Activated CD8-positive, alpha-beta memory T cell treated with anti-CD3 and anti-CD28 coated beads, Interleukin-2, amount 10 ng/mL, durations not matched to agents 7 days and 5 days (primary cell): Measurements from ENCODE around the gene MPPED2. TPM values are rescaled to one million over a fixed set of nuclear protein-coding genes. Genes with fewer than 3 reads are reported as not detected.

Experiments
- ATAC-seq: fragments of 150-1000 bp; cut with Tn5 transposase; one replicate; pipeline ENCODE4 v1.10.0; 2021; ENCODE audit warnings: moderate library complexity
- CTCF ChIA-PET: fragments of 350-600 bp; sonication (Branson Sonifier 250); formaldehyde crosslinking; loops from one replicate; lab custom pipeline; 2021; ENCODE audit warnings: antibody characterized with exemption; lab: Charles Lee
- DNase-seq: peaks from one replicate; pipeline ENCODE4 v3.0.0-alpha.2; 2020
- H3K27ac Mint-ChIP-seq: one replicate; pipeline ENCODE4 v1.8.0; 2021; ENCODE audit warnings: mild to moderate bottlenecking, mixed read lengths
- H3K27me3 Mint-ChIP-seq: one replicate; pipeline ENCODE4 v1.8.0; 2021; ENCODE audit warnings: mixed read lengths
- H3K36me3 Mint-ChIP-seq: one replicate; pipeline ENCODE4 v1.8.0; 2021; ENCODE audit warnings: mild to moderate bottlenecking, mixed read lengths
- H3K4me1 Mint-ChIP-seq: one replicate; pipeline ENCODE4 v1.8.0; 2021; ENCODE audit warnings: mixed read lengths
- H3K4me3 Mint-ChIP-seq: one replicate; pipeline ENCODE4 v1.8.0; 2021; ENCODE audit warnings: mild to moderate bottlenecking, moderate library complexity, mixed read lengths
- H3K9me3 Mint-ChIP-seq: one replicate; pipeline ENCODE4 v1.8.0; 2022; ENCODE audit warnings: low read depth, mixed read lengths
- total RNA-seq, 2 experiments: library from RNA; stranded (reverse); gene quantifications; one replicate each; pipeline ENCODE4 v1.2.3, GENCODE V29; 2021

The MPPED2 gene
- total RNA-seq, 2 experiments from 2014 or later = not detected

GRCh38 chr11:30436801-30437200 lies 149.4 kb downstream of the MPPED2 start:
- Mint-ChIP-seq H3K27me3 (peaks cover 2% of the 10 kb centered on the region), H3K36me3 (no peaks in the 10 kb centered on the region), H3K27ac (no peak overlapping the region), H3K4me1 (no peaks in the 10 kb centered on the region), H3K9me3 (no peaks in the 10 kb centered on the region), H3K4me3 (no peak overlapping the region)
- CTCF ChIA-PET = no interaction called here
- DNase-seq = no peak
- no peak for ATAC-seq

GRCh38 chr11:30435488-30435887 lies 150.7 kb downstream of the MPPED2 start:
- ATAC-seq (no peak), DNase-seq (no peak)
- H3K27ac Mint-ChIP-seq = no peak overlapping the region
- H3K9me3 Mint-ChIP-seq = no peaks in the 10 kb centered on the region
- peaks cover 2% of the 10 kb centered on the region for H3K27me3 Mint-ChIP-seq
- CTCF ChIA-PET = no interaction called here
- no peaks in the 10 kb centered on the region for H3K4me1 Mint-ChIP-seq
- H3K4me3 Mint-ChIP-seq = no peak overlapping the region
- H3K36me3 Mint-ChIP-seq = no peaks in the 10 kb centered on the region

DNA sequence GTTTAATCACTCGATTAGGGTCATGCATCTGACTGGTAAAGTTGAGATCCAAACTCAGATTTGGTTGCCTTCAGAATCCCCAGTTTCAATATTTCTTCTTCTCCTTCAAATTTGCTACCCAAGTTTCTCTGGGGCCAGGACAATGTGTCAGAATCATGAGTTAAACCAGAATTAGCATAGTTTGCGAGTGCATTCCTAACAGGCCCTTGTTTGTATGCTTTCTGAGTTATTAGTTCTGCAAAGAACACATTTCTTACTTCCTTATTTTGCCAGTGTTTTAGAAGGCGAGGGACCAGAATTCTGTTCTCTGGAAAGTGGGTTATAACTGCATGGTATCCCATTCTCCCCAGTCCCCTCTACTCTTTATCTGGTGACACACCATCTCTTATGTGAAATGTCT lies 151.3 kb downstream of the MPPED2 start:
- no peak overlapping the region for H3K27ac Mint-ChIP-seq
- H3K4me3 Mint-ChIP-seq = no peak overlapping the region
- H3K36me3 Mint-ChIP-seq = no peaks in the 10 kb centered on the region
- ATAC-seq (no peak), DNase-seq (no peak)
- no peaks in the 10 kb centered on the region for H3K4me1 Mint-ChIP-seq
- no peaks in the 10 kb centered on the region for H3K9me3 Mint-ChIP-seq
- CTCF ChIA-PET = no interaction called here
- H3K27me3 Mint-ChIP-seq = peaks cover 2% of the 10 kb centered on the region

GRCh38 chr11:30433831-30434230 lies 152.3 kb downstream of the MPPED2 start:
- Mint-ChIP-seq H3K4me3 (no peak overlapping the region), H3K36me3 (no peaks in the 10 kb centered on the region), H3K27ac (no peak overlapping the region), H3K9me3 (no peaks in the 10 kb centered on the region), H3K27me3 (peaks cover 3% of the 10 kb centered on the region), H3K4me1 (no peaks in the 10 kb centered on the region)
- ATAC-seq (no peak), DNase-seq (no peak)
- CTCF ChIA-PET = no interaction called here

DNA sequence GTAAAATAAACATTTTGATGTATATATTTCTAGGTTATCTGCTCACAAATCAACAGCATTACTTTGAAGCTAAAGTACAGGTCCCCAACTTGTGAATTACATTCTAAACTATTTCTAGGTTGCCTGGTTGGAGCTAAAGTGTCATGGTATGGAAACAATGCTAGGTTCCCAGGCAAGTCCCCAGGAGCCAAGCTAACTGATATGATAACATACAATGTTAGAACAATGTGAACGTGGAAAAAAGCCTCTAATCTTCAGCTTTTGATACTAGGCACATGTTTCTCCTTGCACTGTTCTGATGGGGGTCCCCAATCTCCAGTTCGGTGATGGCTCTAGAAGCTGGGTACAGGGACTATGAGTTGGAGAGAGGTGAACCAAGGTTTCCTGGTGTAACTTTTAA lies 153.4 kb downstream of the MPPED2 start:
- Mint-ChIP-seq H3K4me1 (no peaks in the 10 kb centered on the region), H3K4me3 (no peak overlapping the region), H3K9me3 (no peaks in the 10 kb centered on the region), H3K27ac (no peak overlapping the region), H3K36me3 (no peaks in the 10 kb centered on the region), H3K27me3 (peaks cover 3% of the 10 kb centered on the region)
- ATAC-seq = no peak
- no peak for DNase-seq
- CTCF ChIA-PET = no interaction called here

DNA sequence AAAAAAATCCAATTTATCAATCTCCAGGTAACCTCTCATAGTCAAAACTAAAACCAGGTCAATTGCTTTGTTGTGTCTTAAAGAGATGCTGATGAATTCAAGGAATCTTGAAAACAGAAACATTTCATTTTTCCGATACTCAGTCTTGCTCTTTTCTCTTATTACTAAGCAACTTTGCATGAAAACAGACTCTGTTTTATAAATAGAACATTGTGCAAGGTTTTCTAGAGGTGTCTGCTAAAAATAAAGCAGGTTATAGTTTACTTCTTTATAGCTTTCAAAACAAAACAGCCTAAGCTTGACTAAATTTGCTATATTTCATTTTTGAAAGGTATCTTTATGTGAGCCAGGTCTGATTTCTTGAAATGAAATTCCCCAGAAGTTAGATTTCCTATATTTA lies 154.0 kb downstream of the MPPED2 start:
- Mint-ChIP-seq H3K27me3 (peaks cover 3% of the 10 kb centered on the region), H3K36me3 (no peaks in the 10 kb centered on the region), H3K4me1 (no peaks in the 10 kb centered on the region), H3K27ac (no peak overlapping the region), H3K4me3 (no peak overlapping the region), H3K9me3 (no peaks in the 10 kb centered on the region)
- no peak for DNase-seq
- ATAC-seq = no peak
- CTCF ChIA-PET = no interaction called here

DNA sequence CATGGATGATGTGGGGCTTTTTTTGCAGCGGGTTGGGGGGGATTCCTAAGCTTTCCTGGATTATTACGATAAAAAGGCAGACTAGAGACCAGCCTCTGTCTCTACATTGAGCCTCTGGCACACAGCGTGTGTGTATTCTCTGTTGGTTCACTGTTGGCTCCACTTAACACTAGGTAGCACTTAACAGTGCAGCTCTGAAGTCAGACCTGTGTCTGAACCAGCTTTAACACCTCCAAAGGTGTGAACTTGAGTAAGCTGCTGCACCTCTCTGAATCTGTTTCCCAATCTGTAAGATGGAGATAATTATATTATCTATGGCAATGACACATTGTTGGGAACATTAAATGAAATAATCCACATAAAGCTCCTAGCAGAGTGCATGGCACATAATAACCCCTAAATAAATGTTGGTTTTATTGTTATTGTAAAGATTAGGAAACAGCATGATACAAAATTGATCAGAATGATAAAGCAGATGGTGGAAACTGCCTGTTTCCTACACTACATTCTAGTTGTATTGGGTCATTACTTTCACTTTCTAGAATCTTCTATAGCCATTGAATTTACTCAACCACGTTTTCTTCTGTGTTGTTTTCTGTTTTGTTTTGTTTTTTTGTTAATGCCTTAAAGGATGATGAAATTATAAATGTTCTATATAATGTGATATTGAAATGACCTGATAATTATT lies 154.9 kb downstream of the MPPED2 start:
- CTCF ChIA-PET = no interaction called here

GRCh38 chr11:30429550-30429949 lies 156.6 kb downstream of the MPPED2 start:
- Mint-ChIP-seq H3K4me3 (no peak overlapping the region), H3K27me3 (peaks cover 3% of the 10 kb centered on the region), H3K9me3 (no peaks in the 10 kb centered on the region), H3K4me1 (no peaks in the 10 kb centered on the region), H3K36me3 (no peaks in the 10 kb centered on the region), H3K27ac (no peak overlapping the region)
- CTCF ChIA-PET = no interaction called here
- no peak for DNase-seq
- ATAC-seq = no peak

More for the DNA sequence above, 154.9 kb downstream of the MPPED2 start:
- Mint-ChIP-seq H3K27me3 (peaks cover 3% of the 10 kb centered on the region), H3K4me1 (no peaks in the 10 kb centered on the region), H3K9me3 (no peaks in the 10 kb centered on the region), H3K27ac (no peak overlapping the region), H3K36me3 (no peaks in the 10 kb centered on the region), H3K4me3 (no peak overlapping the region)
- ATAC-seq (no peak), DNase-seq (no peak)

DNA sequence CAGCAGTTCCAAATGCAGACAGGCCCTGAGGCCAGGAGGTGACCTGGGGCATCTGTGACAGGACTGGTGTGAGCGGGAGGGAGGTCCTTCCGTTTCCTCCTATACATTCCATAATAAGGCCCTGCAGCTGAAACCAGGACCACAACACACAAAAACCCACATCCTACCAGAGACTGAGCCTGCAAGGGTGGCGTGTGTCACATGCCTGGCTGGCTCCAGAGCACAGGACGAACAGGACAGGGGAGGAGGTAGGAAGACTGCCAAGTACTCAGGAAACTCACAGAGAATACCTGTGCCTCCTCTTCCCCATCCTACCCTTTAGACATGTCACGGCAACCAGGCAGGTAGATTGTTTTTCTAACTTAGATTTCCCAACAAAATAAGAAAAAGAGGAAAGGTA lies 159.4 kb downstream of the MPPED2 start:
- Mint-ChIP-seq H3K36me3 (no peaks in the 10 kb centered on the region), H3K27ac (no peak overlapping the region), H3K4me1 (no peaks in the 10 kb centered on the region), H3K27me3 (peaks cover 3% of the 10 kb centered on the region), H3K4me3 (no peak overlapping the region), H3K9me3 (no peaks in the 10 kb centered on the region)
- CTCF ChIA-PET = no interaction called here
- ATAC-seq (no peak), DNase-seq (no peak)

- no peaks in the 10 kb centered on the region for H3K36me3 Mint-ChIP-seq
- ATAC-seq = no peak
- CTCF ChIA-PET = no interaction called here
Observed at GRCh38 chr11:30424844-30425243, 161.3 kb downstream of the MPPED2 start.

DNA sequence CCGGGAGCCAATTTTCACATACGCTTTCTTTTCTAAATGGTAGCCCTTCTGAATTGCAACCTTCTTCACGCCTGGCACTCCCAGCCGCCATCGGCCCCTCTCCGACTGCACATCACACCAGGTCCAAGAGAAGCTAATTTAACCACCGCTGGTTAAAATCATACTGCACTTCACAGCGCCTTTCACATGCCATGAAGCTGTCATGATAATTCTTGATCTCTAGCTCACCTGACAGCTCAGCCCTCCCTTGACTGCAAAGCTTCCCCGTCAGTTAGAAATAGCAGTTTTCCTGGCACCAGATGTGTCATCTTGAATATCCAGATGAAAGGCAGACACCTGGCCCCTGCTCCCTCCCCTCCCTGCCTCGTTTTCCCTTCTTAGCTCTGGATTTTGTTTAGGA lies 161.8 kb downstream of the MPPED2 start:
- CTCF ChIA-PET = no interaction called here
- no peaks in the 10 kb centered on the region for H3K36me3 Mint-ChIP-seq
- H3K4me1 Mint-ChIP-seq = no peaks in the 10 kb centered on the region
- no peaks in the 10 kb centered on the region for H3K9me3 Mint-ChIP-seq
- ATAC-seq (no peak), DNase-seq (no peak)
- no peak overlapping the region for H3K4me3 Mint-ChIP-seq
- peaks cover 9% of the 10 kb centered on the region for H3K27me3 Mint-ChIP-seq
- H3K27ac Mint-ChIP-seq = no peak overlapping the region

More at GRCh38 chr11:30424844-30425243, 161.3 kb downstream of the MPPED2 start:
- no peak overlapping the region for H3K27ac Mint-ChIP-seq
- H3K4me1 Mint-ChIP-seq = no peaks in the 10 kb centered on the region
- DNase-seq = no peak
- H3K9me3 Mint-ChIP-seq = no peaks in the 10 kb centered on the region
- H3K4me3 Mint-ChIP-seq = no peak overlapping the region
- peaks cover 5% of the 10 kb centered on the region for H3K27me3 Mint-ChIP-seq

DNA sequence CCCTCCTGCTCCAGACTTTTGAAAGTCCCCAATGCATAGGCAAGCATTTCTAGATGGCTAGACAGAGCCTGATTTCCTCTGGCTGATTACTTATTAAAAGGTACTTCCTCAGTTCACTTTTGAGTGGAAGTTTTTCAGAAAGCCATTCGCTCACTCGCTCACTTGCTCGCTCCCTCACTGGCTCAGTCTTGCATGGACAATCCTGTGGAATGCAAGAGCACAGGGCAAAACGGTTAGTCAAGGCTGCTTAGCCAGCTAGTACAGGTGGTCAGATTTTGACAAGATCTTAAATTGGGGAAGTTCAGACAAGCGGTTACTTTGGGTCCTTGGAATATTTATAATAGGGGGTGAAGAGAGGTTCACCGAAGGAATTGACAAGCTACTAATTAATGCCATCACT lies 162.3 kb downstream of the MPPED2 start:
- ATAC-seq = no peak
- H3K27me3 Mint-ChIP-seq = peaks cover 8% of the 10 kb centered on the region
- no peaks in the 10 kb centered on the region for H3K9me3 Mint-ChIP-seq
- H3K27ac Mint-ChIP-seq = no peak overlapping the region
- no peak overlapping the region for H3K4me3 Mint-ChIP-seq
- no peaks in the 10 kb centered on the region for H3K36me3 Mint-ChIP-seq
- no peak for DNase-seq
- H3K4me1 Mint-ChIP-seq = no peaks in the 10 kb centered on the region
- CTCF ChIA-PET = no interaction called here

DNA sequence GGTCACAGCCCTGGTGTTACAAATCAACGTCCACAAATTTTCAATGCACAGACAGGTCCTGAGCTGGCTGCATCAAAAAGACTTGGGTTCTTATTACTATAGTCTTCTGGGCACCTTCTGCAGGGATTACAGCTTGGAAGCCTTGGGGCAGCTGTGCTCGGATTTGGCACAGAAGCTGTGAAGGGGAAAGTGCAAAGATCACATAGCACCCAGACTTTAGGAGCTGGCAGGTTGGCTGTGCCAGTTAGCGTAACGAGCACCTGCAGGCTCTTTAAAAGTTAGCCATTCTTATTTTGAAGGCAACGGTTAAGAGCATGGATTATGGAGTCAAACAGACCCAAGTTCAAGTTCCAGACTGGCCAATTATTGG lies 162.9 kb downstream of the MPPED2 start:
- Mint-ChIP-seq H3K27me3 (peaks cover 6% of the 10 kb centered on the region), H3K9me3 (no peaks in the 10 kb centered on the region), H3K27ac (no peak overlapping the region), H3K4me3 (no peak overlapping the region), H3K4me1 (no peaks in the 10 kb centered on the region), H3K36me3 (no peaks in the 10 kb centered on the region)
- no peak for ATAC-seq
- CTCF ChIA-PET = no interaction called here
- DNase-seq = no peak

- DNase-seq (no peak), ATAC-seq (no peak)
- no peak overlapping the region for H3K27ac Mint-ChIP-seq
- H3K27me3 Mint-ChIP-seq = peaks cover 6% of the 10 kb centered on the region
- H3K9me3 Mint-ChIP-seq = no peaks in the 10 kb centered on the region
- no peaks in the 10 kb centered on the region for H3K4me1 Mint-ChIP-seq
- H3K4me3 Mint-ChIP-seq = no peak overlapping the region
- H3K36me3 Mint-ChIP-seq = no peaks in the 10 kb centered on the region
- CTCF ChIA-PET = no interaction called here
Observed at GRCh38 chr11:30422447-30423278, 163.5 kb downstream of the MPPED2 start.
